PC-9 (cell line): ENCODE results near the gene PRKAG2.

Experiments used
- EZH2 ChIP-seq: fragments of 200-600 bp; sonication (generic); IDR thresholded peaks from 2 replicates; pipeline ENCODE4 v1.8.0; 2017; ENCODE audit warnings: antibody characterized with exemption, low read depth
- TF ChIP-seq, protein P1 (sequence below): fragments of 200-600 bp; sonication (generic); conservative IDR thresholded peaks from 2 replicates; pipeline ENCODE4 v1.6.1; 2017; ENCODE audit warnings: mixed run types, antibody characterized with exemption, mild to moderate bottlenecking, moderate library complexity

DNA sequence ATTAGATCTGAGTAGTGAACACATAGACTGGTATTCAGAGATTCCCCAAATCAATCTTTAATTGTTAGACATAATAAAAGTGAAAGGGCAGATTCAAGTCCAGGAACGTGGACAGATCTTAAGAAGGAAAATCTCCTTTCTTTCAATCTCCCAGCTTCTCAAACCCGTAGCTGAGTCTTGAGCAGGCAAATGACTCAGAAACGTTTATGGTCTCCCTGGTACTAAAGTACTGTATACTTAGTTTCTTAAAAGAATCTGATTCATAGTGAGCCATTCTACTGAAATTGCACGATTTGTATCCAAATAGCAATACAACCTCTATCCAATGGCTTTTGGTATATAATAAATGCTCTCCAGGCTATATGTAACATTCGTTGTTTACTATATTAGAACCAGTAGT lies 216.8 kb downstream of the PRKAG2 start:
- TF ChIP-seq, protein P1, sequence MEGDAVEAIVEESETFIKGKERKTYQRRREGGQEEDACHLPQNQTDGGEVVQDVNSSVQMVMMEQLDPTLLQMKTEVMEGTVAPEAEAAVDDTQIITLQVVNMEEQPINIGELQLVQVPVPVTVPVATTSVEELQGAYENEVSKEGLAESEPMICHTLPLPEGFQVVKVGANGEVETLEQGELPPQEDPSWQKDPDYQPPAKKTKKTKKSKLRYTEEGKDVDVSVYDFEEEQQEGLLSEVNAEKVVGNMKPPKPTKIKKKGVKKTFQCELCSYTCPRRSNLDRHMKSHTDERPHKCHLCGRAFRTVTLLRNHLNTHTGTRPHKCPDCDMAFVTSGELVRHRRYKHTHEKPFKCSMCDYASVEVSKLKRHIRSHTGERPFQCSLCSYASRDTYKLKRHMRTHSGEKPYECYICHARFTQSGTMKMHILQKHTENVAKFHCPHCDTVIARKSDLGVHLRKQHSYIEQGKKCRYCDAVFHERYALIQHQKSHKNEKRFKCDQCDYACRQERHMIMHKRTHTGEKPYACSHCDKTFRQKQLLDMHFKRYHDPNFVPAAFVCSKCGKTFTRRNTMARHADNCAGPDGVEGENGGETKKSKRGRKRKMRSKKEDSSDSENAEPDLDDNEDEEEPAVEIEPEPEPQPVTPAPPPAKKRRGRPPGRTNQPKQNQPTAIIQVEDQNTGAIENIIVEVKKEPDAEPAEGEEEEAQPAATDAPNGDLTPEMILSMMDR, result no peak
- no peak for TF ChIP-seq EZH2
